ENCODE measurements around the gene RBP4.

- TF ChIP-seq RB1 (IDR thresholded peaks at IDR 0.05; ENCODE audit: borderline replicate concordance) (no peak), POLR2AphosphoS2 (IDR thresholded peaks at IDR 0.05; ENCODE audit: low read depth, low read length) (no peak), CTCF (IDR thresholded peaks at IDR 0.05 in 2 of 3, conservative IDR thresholded peaks at IDR 0.05 in 1 of 3; ENCODE audit: control insufficient read depth in 2 of 3, extremely low read depth in 1 of 3, insufficient read depth in 1 of 3, low read depth in 3 of 3, low read length in 3 of 3) (no peak), SPI1 (IDR thresholded peaks at IDR 0.05; ENCODE audit: borderline replicate concordance, insufficient read depth, low read depth, low read length) (no peak), POLR2A (IDR thresholded peaks at IDR 0.05; ENCODE audit: low read depth, low read length) (no peak), POLR2AphosphoS5 (IDR thresholded peaks at IDR 0.05; ENCODE audit: low read length) (no peak), SMC3 (IDR thresholded peaks at IDR 0.05; ENCODE audit: borderline replicate concordance, low read length) (no peak)
Measured at GRCh38 chr10:93548376-93549071, 52.5 kb downstream of the RBP4 start.
